Central memory CD8-positive, alpha-beta T cell (primary cell): ENCODE data around the gene PCDHA4.

Experiments used
- ATAC-seq: fragments of 150-1000 bp; cut with Tn5 transposase; replicated peaks from 2 replicates; pipeline ENCODE4 v1.10.0; 2022; ENCODE audit warnings: mild to moderate bottlenecking, moderate FRiP score, moderate number of reproducible peaks; ENCODE audit not compliant: poor library complexity, severe bottlenecking; ENCODE audit errors: extremely low read depth
- DNase-seq, 2 donors: peaks; one replicate each; pipeline ENCODE4 v3.0.0; 2021; ENCODE audit warnings: low spot score in 2 of 2
- H3K27ac Mint-ChIP-seq: one replicate; pipeline ENCODE4 v1.8.0; 2022; ENCODE audit warnings: low read depth, mild to moderate bottlenecking, moderate library complexity, mixed read lengths
- H3K27me3 Mint-ChIP-seq: one replicate; pipeline ENCODE4 v1.8.0; 2022; ENCODE audit warnings: mixed read lengths
- H3K36me3 Mint-ChIP-seq: one replicate; pipeline ENCODE4 v1.8.0; 2022; ENCODE audit warnings: mild to moderate bottlenecking, moderate library complexity, mixed read lengths; ENCODE audit not compliant: insufficient read depth
- H3K4me1 Mint-ChIP-seq: one replicate; pipeline ENCODE4 v1.8.0; 2022; ENCODE audit warnings: mixed read lengths
- H3K4me3 Mint-ChIP-seq: one replicate; pipeline ENCODE4 v1.8.0; 2022; ENCODE audit warnings: mild to moderate bottlenecking, moderate library complexity, mixed read lengths
- H3K9me3 Mint-ChIP-seq: one replicate; pipeline ENCODE4 v1.8.0; 2022; ENCODE audit warnings: mixed read lengths

Gene PCDHA4

DNA sequence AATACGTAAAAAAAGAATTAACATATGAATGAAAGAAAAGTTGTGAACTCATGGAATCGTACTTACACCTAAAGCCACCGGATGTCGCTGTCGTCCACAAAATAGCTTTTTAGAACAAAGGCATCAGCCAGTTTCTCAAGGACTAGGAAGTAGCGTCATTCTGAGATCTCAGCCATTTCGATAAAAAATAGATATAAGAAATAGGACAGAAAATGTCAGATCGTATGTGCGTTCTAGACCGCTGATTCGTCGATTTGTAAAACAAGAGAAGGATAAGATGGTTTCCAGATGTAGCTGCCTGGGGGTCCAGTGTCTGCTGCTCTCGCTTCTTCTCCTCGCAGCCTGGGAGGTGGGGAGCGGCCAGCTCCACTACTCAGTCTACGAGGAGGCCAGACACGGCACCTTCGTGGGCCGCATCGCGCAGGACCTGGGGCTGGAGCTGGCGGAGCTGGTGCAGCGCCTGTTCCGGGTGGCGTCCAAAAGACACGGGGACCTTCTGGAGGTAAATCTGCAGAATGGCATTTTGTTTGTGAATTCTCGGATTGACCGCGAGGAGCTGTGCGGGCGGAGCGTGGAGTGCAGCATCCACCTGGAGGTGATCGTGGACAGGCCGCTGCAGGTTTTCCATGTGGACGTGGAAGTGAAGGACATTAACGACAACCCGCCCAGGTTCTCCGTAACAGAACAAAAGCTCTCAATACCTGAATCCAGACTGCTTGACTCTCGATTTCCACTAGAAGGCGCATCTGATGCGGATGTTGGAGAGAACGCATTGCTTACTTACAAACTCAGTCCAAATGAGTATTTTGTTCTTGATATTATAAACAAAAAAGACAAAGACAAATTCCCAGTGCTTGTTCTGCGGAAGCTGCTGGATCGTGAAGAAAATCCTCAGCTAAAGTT lies 49.2 kb downstream of the PCDHA4 start, which contains the start of gene PCDHA10:
TSS of gene PCDHA10 (plus strand) at position 126 of the 903 bp plus-strand sequence. CDS start at position 278, 152 bp downstream.
- Mint-ChIP-seq H3K9me3 (peaks cover 13% of the 10 kb centered on the region), H3K27me3 (peaks cover 13% of the 10 kb centered on the region), H3K36me3 (no peaks in the 10 kb centered on the region), H3K27ac (no peak within 1 kb of the TSS), H3K4me1 (no peaks in the 10 kb centered on the region), H3K4me3 (no peak within 1 kb of the TSS)
- DNase-seq (no peak), ATAC-seq (no peak)

- peaks cover 13% of the 10 kb centered on the region for H3K9me3 Mint-ChIP-seq
- no peaks in the 10 kb centered on the region for H3K36me3 Mint-ChIP-seq
- H3K27me3 Mint-ChIP-seq = peaks cover 13% of the 10 kb centered on the region
- no peak overlapping the region for H3K4me3 Mint-ChIP-seq
- no peaks in the 10 kb centered on the region for H3K4me1 Mint-ChIP-seq
- no peak for DNase-seq
- no peak overlapping the region for H3K27ac Mint-ChIP-seq
- no peak for ATAC-seq
Observed at GRCh38 chr5:140857177-140857986, 50.5 kb downstream of the PCDHA4 start.

DNA sequence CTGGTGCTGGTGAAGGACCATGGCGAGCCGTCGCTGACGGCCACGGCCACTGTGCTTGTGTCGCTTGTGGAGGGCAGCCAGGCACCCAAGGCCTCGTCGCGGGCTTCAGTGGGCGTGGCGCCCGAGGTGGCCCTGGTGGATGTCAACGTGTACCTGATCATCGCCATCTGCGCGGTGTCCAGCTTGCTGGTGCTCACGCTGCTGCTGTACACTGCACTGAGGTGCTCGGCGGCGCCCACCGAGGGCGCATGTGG lies 51.0 kb downstream of the PCDHA4 start:
- H3K4me3 Mint-ChIP-seq = no peak overlapping the region
- H3K27me3 Mint-ChIP-seq = peaks cover 9% of the 10 kb centered on the region
- ATAC-seq (no peak), DNase-seq (no peak)
- H3K9me3 Mint-ChIP-seq = peaks cover 13% of the 10 kb centered on the region
- H3K27ac Mint-ChIP-seq = no peak overlapping the region
- no peaks in the 10 kb centered on the region for H3K36me3 Mint-ChIP-seq
- H3K4me1 Mint-ChIP-seq = no peaks in the 10 kb centered on the region

DNA sequence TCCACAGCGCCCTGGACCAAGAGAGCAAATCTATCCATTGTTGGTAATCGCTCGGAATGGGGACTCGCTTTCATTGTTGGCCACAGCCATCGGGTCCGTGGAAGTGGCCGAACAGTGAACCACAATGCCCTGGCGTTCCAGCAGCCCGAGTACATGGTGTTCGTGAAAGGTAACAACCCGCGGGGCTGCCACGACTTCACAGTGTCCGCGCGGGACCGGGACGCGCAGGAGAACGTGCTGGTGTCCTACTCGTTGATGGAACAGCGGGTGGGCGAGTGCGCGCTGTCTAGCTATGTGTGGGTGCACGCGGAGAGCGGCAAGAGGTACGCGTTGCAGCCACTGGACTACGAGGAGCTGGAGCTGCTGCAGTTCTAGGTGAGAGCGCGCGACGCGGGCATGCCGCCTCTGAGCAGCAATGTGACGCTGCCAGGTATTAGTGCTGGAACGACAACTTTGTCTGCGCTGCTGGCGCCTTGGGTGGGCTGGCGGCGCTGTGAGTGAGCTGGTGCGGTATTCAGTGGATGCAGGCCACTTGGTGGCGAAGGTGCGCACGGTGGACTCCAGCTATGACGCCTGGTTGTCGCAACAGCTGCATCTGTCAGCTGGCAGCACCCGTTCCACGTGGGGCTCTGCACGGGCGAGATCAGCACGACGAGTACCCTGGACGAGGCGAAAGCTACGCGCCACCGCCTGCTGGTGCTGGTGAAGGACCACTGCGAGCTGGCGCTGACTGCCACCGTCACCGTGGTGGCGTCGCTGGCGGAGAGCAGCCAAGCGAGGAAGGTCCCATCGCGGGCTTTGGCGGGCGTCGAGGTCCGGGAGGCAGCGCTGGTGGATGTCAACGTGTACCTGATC lies 55.8 kb downstream of the PCDHA4 start:
- no peak for DNase-seq
- Mint-ChIP-seq H3K27ac (no peak overlapping the region), H3K27me3 (peaks cover 10% of the 10 kb centered on the region), H3K4me3 (no peak overlapping the region), H3K9me3 (peaks cover 5% of the 10 kb centered on the region), H3K36me3 (peaks cover 2% of the 10 kb centered on the region), H3K4me1 (no peaks in the 10 kb centered on the region)
- no peak for ATAC-seq
